ENCODE data around the gene OST4.

OST4 gene

GRCh38 chr2:27053321-27053720, 18.1 kb downstream of the OST4 start:
- DNase-seq (ENCODE audit: low read depth): no peak

- no peak for DNase-seq (ENCODE audit: low read depth)
Observed at GRCh38 chr2:27051902-27052645, 19.4 kb downstream of the OST4 start.

GRCh38 chr2:27050996-27051901, 20.2 kb downstream of the OST4 start, which contains the start of gene AGBL5:
TSS of gene AGBL5 (plus strand) at chr2:27051668. CDS start at chr2:27052959, 1,291 bp downstream.
- DNase-seq (ENCODE audit: low read depth): peak; percentile 89

- peak; percentile 92 for DNase-seq (ENCODE audit: low read depth)
Observed at GRCh38 chr2:27050281-27050995, 21.0 kb downstream of the OST4 start.

GRCh38 chr2:27049422-27050280, 21.8 kb downstream of the OST4 start:
- peak; percentile 55 for DNase-seq (ENCODE audit: low read depth)

GRCh38 chr2:27042985-27043634, 28.3 kb downstream of the OST4 start:
- DNase-seq (ENCODE audit: low read depth): peak; percentile 40

- no peak for DNase-seq (ENCODE audit: low read depth)
Observed at GRCh38 chr2:27042159-27042661, 29.2 kb downstream of the OST4 start.

- no peak for DNase-seq (ENCODE audit: low read depth)
Observed at GRCh38 chr2:27041752-27042151, 29.7 kb downstream of the OST4 start.

GRCh38 chr2:27040282-27040681, 31.2 kb downstream of the OST4 start:
- no peak for DNase-seq (ENCODE audit: low read depth)

- DNase-seq (ENCODE audit: low read depth): no peak
Observed at GRCh38 chr2:27039871-27040270, 31.6 kb downstream of the OST4 start.

GRCh38 chr2:27039426-27039825, 32.0 kb downstream of the OST4 start:
- no peak for DNase-seq (ENCODE audit: low read depth)

- DNase-seq (ENCODE audit: low read depth): no peak
Observed at GRCh38 chr2:27038631-27039339, 32.7 kb downstream of the OST4 start.

GRCh38 chr2:27038012-27038411, 33.4 kb downstream of the OST4 start:
- DNase-seq (ENCODE audit: low read depth): no peak

GRCh38 chr2:27033253-27033852, 38.1 kb downstream of the OST4 start:
- DNase-seq (ENCODE audit: low read depth): no peak

GRCh38 chr2:27032495-27033252, 38.8 kb downstream of the OST4 start, which contains the start of gene TMEM214:
TSS of gene TMEM214 (plus strand) at chr2:27032965. CDS start at chr2:27033016, 51 bp downstream.
- peak; percentile 90 for DNase-seq (ENCODE audit: low read depth)

- no peak for DNase-seq (ENCODE audit: low read depth)
Observed at GRCh38 chr2:27029051-27029450, 42.4 kb downstream of the OST4 start.

GRCh38 chr2:27027211-27027651, 44.2 kb downstream of the OST4 start:
- DNase-seq (ENCODE audit: low read depth): no peak

Measured in iris pigment epithelial cell (primary cell).